GM12878 (cell line): ENCODE data around the gene ESM1.

ENCODE experiments used
- CTCF ChIP-seq, 3 experiments: IDR thresholded peaks in 2 of 3; conservative IDR thresholded peaks in 1 of 3; 2 replicates each; pipeline ENCODE4 v1.5.1; 2011; ENCODE audit warnings: low read depth in 3 of 3, low read length in 3 of 3, mild to moderate bottlenecking in 3 of 3, control low read depth in 2 of 3, moderate library complexity in 2 of 3, inconsistent platforms in 1 of 3, mixed read lengths in 1 of 3; ENCODE audit not compliant: control insufficient read depth in 2 of 3, insufficient read depth in 1 of 3; ENCODE audit errors: extremely low read depth in 1 of 3
- JUND ChIP-seq: IDR thresholded peaks from 2 replicates; pipeline ENCODE4 v1.6.1; 2012; ENCODE audit warnings: low read depth, mild to moderate bottlenecking, low read length, improper control_type of control experiment, moderate library complexity
- SPI1 ChIP-seq: IDR thresholded peaks from 2 replicates; pipeline ENCODE4 v1.6.1; 2011; ENCODE audit warnings: low read depth, mild to moderate bottlenecking, low read length, moderate library complexity, borderline replicate concordance; ENCODE audit not compliant: insufficient read depth
- ZNF622 ChIP-seq: fragments of 450-650 bp; IDR thresholded peaks from 2 replicates; pipeline ENCODE4 v1.6.1; 2017; ENCODE audit warnings: mild to moderate bottlenecking, inconsistent platforms

- TF ChIP-seq ZNF622 (no peak), JUND (no peak), SPI1 (no peak), CTCF (IDR thresholded peaks at IDR 0.05 in 2 of 3, conservative IDR thresholded peaks at IDR 0.05 in 1 of 3; ENCODE audit: control insufficient read depth in 2 of 3, extremely low read depth in 1 of 3, insufficient read depth in 1 of 3, low read depth in 3 of 3, low read length in 3 of 3) (no peak)
These were observed 3.5 kb downstream of the ESM1 start for GRCh38 chr5:54981928-54982327.
